HepG2 (cell line): ENCODE data around the gene RUSF1. TPM values are rescaled to one million over a fixed set of nuclear protein-coding genes. Genes with fewer than 3 reads are reported as not detected.

ENCODE experiments used
- ATF6 ChIP-seq: sonication (generic); formaldehyde crosslinking; conservative IDR thresholded peaks from 2 replicates; pipeline ENCODE4 v1.4.0; 2020; ENCODE audit warnings: missing genetic modification reagents
- CEBPG ChIP-seq: IDR thresholded peaks from 2 replicates; pipeline ENCODE4 v1.6.1; 2016
- CEBPZ ChIP-seq: IDR thresholded peaks from 2 replicates; pipeline ENCODE4 v1.6.1; 2012; ENCODE audit warnings: low read length, improper control_type of control experiment
- FLYWCH1 ChIP-seq: sonication (generic); formaldehyde crosslinking; IDR thresholded peaks from 2 replicates; pipeline ENCODE4 v1.8.1; 2023; ENCODE audit warnings: mild to moderate bottlenecking, missing genetic modification reagents
- HMGXB3 ChIP-seq: sonication (generic); formaldehyde crosslinking; IDR thresholded peaks from 2 replicates; pipeline ENCODE4 v1.4.0; 2020; ENCODE audit warnings: missing genetic modification reagents, borderline replicate concordance
- MNT ChIP-seq: fragments of 450-650 bp; IDR thresholded peaks from 2 replicates; pipeline ENCODE4 v1.6.1; 2016
- NR2F1 ChIP-seq, 2 experiments: fragments of 450-650 bp in 1 of 2; formaldehyde crosslinking in 1 of 2; IDR thresholded peaks; 2 replicates each; pipeline versions ENCODE4 v1.5.0 to v1.6.1; 2016 to 2020; ENCODE audit warnings: mild to moderate bottlenecking in 1 of 2, missing compliant biosample characterization in 1 of 2, missing genetic modification reagents in 1 of 2, moderate library complexity in 1 of 2
- SMAD1 ChIP-seq: sonication (generic); formaldehyde crosslinking; IDR thresholded peaks from 2 replicates; pipeline ENCODE4 v1.4.0; 2020; ENCODE audit warnings: missing genetic modification reagents, low read depth, mild to moderate bottlenecking, borderline replicate concordance
- ZFP41 ChIP-seq: sonication (generic); formaldehyde crosslinking; IDR thresholded peaks from 2 replicates; pipeline ENCODE4 v1.4.0; 2020; ENCODE audit warnings: mild to moderate bottlenecking, missing genetic modification reagents, borderline replicate concordance
- ZFY ChIP-seq: sonication (generic); formaldehyde crosslinking; IDR thresholded peaks from 2 replicates; pipeline ENCODE4 v1.4.0; 2020; ENCODE audit warnings: missing genetic modification reagents
- ZNF354B ChIP-seq: sonication (generic); formaldehyde crosslinking; IDR thresholded peaks from 2 replicates; pipeline ENCODE4 v1.8.0; 2022; ENCODE audit warnings: mild to moderate bottlenecking, missing genetic modification reagents
- ZNF496 ChIP-seq: sonication (generic); formaldehyde crosslinking; IDR thresholded peaks from 2 replicates; pipeline ENCODE4 v1.8.1; 2023; ENCODE audit warnings: mild to moderate bottlenecking, moderate library complexity, missing genetic modification reagents; ENCODE audit not compliant: insufficient replicate concordance
- ZNF580 ChIP-seq: IDR thresholded peaks from 2 replicates; pipeline ENCODE4 v1.6.1; 2016; ENCODE audit warnings: low read depth, borderline replicate concordance
- ZNF784 ChIP-seq: sonication (generic); formaldehyde crosslinking; IDR thresholded peaks from 2 replicates; pipeline ENCODE4 v1.5.1; 2020; ENCODE audit warnings: missing genetic modification reagents, mild to moderate bottlenecking, borderline replicate concordance
- ZSCAN9 ChIP-seq: IDR thresholded peaks from 2 replicates; pipeline ENCODE4 v1.6.1; 2016; ENCODE audit warnings: borderline replicate concordance
- polyA plus RNA-seq, 8 experiments: library from polyadenylated mRNA; depleted of rRNA in 3 of 8; stranded (reverse) in 7 of 8; unstranded in 1 of 8; fragments of >200 nt; fragmentation: Illumina TruSeq in 4 of 8; extraction: Trizol in 4 of 8; gene quantifications; 2 replicates each; pipeline versions ENCODE4 v1.2.1 to v1.2.3, GENCODE V29; 2011 to 2016; ENCODE audit warnings: low read depth in 4 of 8, missing spikeins in 1 of 8, mixed read lengths in 1 of 8; ENCODE audit not compliant: insufficient read depth in 1 of 8
- total RNA-seq, 5 experiments: library from RNA; depleted of rRNA; stranded (reverse); fragments of >200 nt; fragmentation: Illumina TruSeq; extraction: Trizol; gene quantifications; 2 replicates each; pipeline ENCODE4 v1.2.3, GENCODE V29; 2016; ENCODE audit warnings: low read depth in 1 of 5

RUSF1 gene
- total and polyA plus RNA-seq, 2 of the 13 experiments (the other 11 are each of a cell fraction or from before 2014, with no cell fraction given) = 40.8 to 50.2 TPM

GRCh38 chr16:31507929-31508705 lies at the start of gene RUSF1 (continued):
- peak; percentile 73; the same call in 1 of the 2 replicates for TF ChIP-seq HMGXB3
- TF ChIP-seq ZNF784 (CRISPR knock-in tag) = peak; percentile 89; the same call in 1 of the 2 replicates
- peak; percentile 76; the same call in 1 of the 2 replicates for TF ChIP-seq FLYWCH1 (CRISPR knock-in tag)
- TF ChIP-seq ZFP41 (CRISPR knock-in tag) = peak; percentile 92
- peak; percentile 99 for TF ChIP-seq ZFY
- TF ChIP-seq ZNF580 (CRISPR knock-in tag) = no peak
- 0 out of 4 replicates have a peak, but pooled peaks of 1 of the 2 experiments have one; percentile 0 for TF ChIP-seq NR2F1 (CRISPR knock-in tag; IDR thresholded peaks at IDR 0.05)
- peak; percentile 88 for TF ChIP-seq ZSCAN9
- no peak for TF ChIP-seq ZNF496 (CRISPR knock-in tag)
- no peak for TF ChIP-seq MNT
- no peak; the same call in 1 of the 2 replicates for TF ChIP-seq ZNF354B (CRISPR knock-in tag)
- no peak for TF ChIP-seq ATF6 (CRISPR knock-in tag)
- TF ChIP-seq SMAD1 (CRISPR knock-in tag) = peak; percentile 97
- no peak for TF ChIP-seq CEBPZ
- TF ChIP-seq CEBPG = peak; percentile 57
